ENCODE results near the gene SEPTIN12. TPM values are rescaled to one million over a fixed set of nuclear protein-coding genes. Genes with fewer than 3 reads are reported as not detected.

Gene SEPTIN12
- total and polyA plus RNA-seq, 2 donors (not counting 3 experiments of a cell fraction or from before 2014, with no cell fraction given): not detected

DNA sequence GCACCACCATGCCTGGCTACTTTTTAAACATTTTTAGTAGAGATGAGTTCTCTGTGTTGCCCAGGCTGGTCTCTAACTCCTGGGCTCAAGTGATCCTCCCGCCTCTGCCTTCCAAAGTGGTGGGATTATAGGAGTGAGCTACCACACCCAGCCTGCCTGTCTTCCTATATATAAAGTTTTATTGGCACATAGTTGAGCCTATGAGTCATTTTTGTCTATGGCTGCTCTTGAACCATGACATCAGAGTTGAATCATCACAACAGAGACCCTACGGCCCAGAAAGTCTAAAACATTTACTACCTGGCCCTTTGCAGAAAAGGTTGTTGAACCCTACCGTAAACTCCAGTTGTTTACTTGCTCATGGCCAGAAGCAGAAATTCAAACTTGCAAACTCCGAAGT is 7.9 kb downstream of the SEPTIN12 start:
- CTCF ChIA-PET: no interaction called here

More for the DNA sequence above, 7.9 kb downstream of the SEPTIN12 start:
- Histone ChIP-seq H3K9me3 (replicated peaks; ENCODE audit: control insufficient read depth, insufficient read depth, low read length) (no peaks in the 10 kb centered on the region), H3K9ac (replicated peaks; ENCODE audit: extremely low read depth, insufficient read depth, low read length) (no peak overlapping the region), H3K27ac (ENCODE audit: insufficient read depth, low read depth, low read length) (no peak overlapping the region), H3K36me3 (ENCODE audit: control insufficient read depth in 2 of 2, extremely low read depth in 1 of 2, insufficient read depth in 2 of 2, low read length in 2 of 2) (no peaks in the 10 kb centered on the region), H3K79me2 (ENCODE audit: control insufficient read depth, insufficient read depth, low read length) (no peaks in the 10 kb centered on the region), H2AFZ (ENCODE audit: low read depth, low read length) (no peak overlapping the region), H3K27me3 (ENCODE audit: control insufficient read depth in 2 of 2, insufficient read depth in 2 of 2, low read length in 2 of 2) (no peaks in the 10 kb centered on the region), H4K20me1 (replicated peaks; ENCODE audit: control insufficient read depth, extremely low read depth, insufficient read depth, low read length) (no peaks in the 10 kb centered on the region), H3K4me2 (ENCODE audit: insufficient read depth, low read length) (no peak overlapping the region), H3K9me1 (replicated peaks; ENCODE audit: control insufficient read depth, extremely low read depth, insufficient read depth, low read length) (no peaks in the 10 kb centered on the region), H3K4me3 (replicated peaks in 1 of 3; ENCODE audit: insufficient read depth in 1 of 3, low read depth in 1 of 3, low read length in 3 of 3) (no peak overlapping the region), H3K4me1 (ENCODE audit: control insufficient read depth, extremely low read depth, insufficient read depth, low read length) (no peaks in the 10 kb centered on the region)
- intact Hi-C loops (cut with micrococcal nuclease): no loop called here
- BruUV-seq (replicated peaks): no TSS peak
- dilution Hi-C loops (cut with MboI; ENCODE audit: extremely low pct_ligation_motif_present, low sequenced_read_pairs): no loop called here
- POLR2A ChIA-PET: no interaction called here
- FAIRE-seq: no peak
- no peak for DNase-seq (ENCODE audit: low read depth, low spot score)
- TF ChIP-seq POLR2AphosphoS5 (IDR thresholded peaks at IDR 0.05; ENCODE audit: insufficient read depth, low read depth, low read length) (no peak), MAX (IDR thresholded peaks at IDR 0.05; ENCODE audit: insufficient read depth, insufficient read length) (no peak), POLR2A (IDR thresholded peaks at IDR 0.05; ENCODE audit: low read depth, low read length) (no peak), MYC (IDR thresholded peaks at IDR 0.05; ENCODE audit: low read depth, low read length) (no peak), FOS (IDR thresholded peaks at IDR 0.05; ENCODE audit: borderline replicate concordance, insufficient read depth, low read length) (peak; percentile 32), CTCF (IDR thresholded peaks at IDR 0.05; ENCODE audit: extremely low read depth in 1 of 2, insufficient read depth in 1 of 2, low read depth in 1 of 2, low read length in 2 of 2) (no peak), GATA2 (IDR thresholded peaks at IDR 0.05; ENCODE audit: insufficient read depth, insufficient read length, low read depth, low read length) (no peak), JUN (IDR thresholded peaks at IDR 0.05; ENCODE audit: borderline replicate concordance, insufficient read depth, insufficient read length, low read depth) (peak; percentile 43), EZH2 (IDR thresholded peaks at IDR 0.05; ENCODE audit: borderline replicate concordance, low read depth, low read length, severe bottlenecking) (no peak)

Measured in endothelial cell of umbilical vein (primary cell).